OCI-LY3 (cell line): ENCODE results near the gene CAD.

Source experiments
- EZH2phosphoT487 ChIP-seq: fragments of 200-600 bp; shearing (Covaris generic); IDR thresholded peaks from 2 replicates; pipeline ENCODE4 v1.6.1; 2018; ENCODE audit warnings: antibody characterized with exemption, mixed run types, low read depth
- TF ChIP-seq, protein P1 (sequence below): fragments of 200-600, 300-600 bp; sonication (generic); IDR thresholded peaks from 2 replicates; pipeline ENCODE4 v1.5.1; 2014; ENCODE audit warnings: antibody characterized with exemption, low read length, low read depth

DNA sequence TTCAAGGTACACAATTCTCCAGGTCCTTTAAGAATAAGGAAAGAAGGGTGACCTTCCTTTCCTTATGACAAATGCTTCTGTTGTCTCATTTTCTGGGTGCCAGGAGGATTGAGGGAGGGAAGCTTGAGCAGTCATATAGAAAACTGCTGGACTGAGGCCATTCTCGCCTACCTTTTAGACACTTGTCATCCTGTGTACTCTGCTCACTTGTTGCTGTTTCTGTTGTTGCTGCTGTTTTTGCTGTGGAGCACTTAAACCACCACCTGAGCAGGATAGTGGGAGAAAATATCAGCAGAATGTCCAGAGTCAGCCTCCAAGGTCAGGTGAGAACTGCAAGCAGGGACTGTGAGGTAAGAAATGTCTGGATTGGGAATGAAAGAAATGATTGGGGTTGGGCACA is 60.8 kb downstream of the CAD start:
- TF ChIP-seq, protein P1, sequence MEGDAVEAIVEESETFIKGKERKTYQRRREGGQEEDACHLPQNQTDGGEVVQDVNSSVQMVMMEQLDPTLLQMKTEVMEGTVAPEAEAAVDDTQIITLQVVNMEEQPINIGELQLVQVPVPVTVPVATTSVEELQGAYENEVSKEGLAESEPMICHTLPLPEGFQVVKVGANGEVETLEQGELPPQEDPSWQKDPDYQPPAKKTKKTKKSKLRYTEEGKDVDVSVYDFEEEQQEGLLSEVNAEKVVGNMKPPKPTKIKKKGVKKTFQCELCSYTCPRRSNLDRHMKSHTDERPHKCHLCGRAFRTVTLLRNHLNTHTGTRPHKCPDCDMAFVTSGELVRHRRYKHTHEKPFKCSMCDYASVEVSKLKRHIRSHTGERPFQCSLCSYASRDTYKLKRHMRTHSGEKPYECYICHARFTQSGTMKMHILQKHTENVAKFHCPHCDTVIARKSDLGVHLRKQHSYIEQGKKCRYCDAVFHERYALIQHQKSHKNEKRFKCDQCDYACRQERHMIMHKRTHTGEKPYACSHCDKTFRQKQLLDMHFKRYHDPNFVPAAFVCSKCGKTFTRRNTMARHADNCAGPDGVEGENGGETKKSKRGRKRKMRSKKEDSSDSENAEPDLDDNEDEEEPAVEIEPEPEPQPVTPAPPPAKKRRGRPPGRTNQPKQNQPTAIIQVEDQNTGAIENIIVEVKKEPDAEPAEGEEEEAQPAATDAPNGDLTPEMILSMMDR, result no peak
- TF ChIP-seq EZH2phosphoT487, result no peak
